Osteoblast (primary cell): ENCODE results near the gene ABCC4. TPM values are rescaled to one million over a fixed set of nuclear protein-coding genes. Genes with fewer than 3 reads are reported as not detected.

Source experiments
- DNase-seq: peaks from one replicate; pipeline ENCODE4 v3.0.0; 2011; ENCODE audit warnings: low spot score, mixed read lengths; ENCODE audit not compliant: insufficient read length; ENCODE audit errors: missing footprints
- H2AFZ ChIP-seq: 2 replicates; pipeline ENCODE4 v1.6.0; 2011; ENCODE audit warnings: mild to moderate bottlenecking, low read length
- H3K27ac ChIP-seq: 2 replicates; pipeline ENCODE4 v1.5.1; 2011; ENCODE audit warnings: mild to moderate bottlenecking, low read depth, low read length, moderate library complexity
- H3K27me3 ChIP-seq: 2 replicates; pipeline ENCODE4 v1.6.0; 2012; ENCODE audit warnings: mild to moderate bottlenecking, control low read depth, inconsistent platforms, low read length, moderate library complexity; ENCODE audit not compliant: insufficient read depth
- H3K36me3 ChIP-seq: 2 replicates; pipeline ENCODE4 v1.5.1; 2011; ENCODE audit warnings: mild to moderate bottlenecking, low read length, control low read depth, moderate library complexity; ENCODE audit not compliant: insufficient read depth
- H3K4me1 ChIP-seq: 2 replicates; pipeline ENCODE4 v1.5.1; 2011; ENCODE audit warnings: mild to moderate bottlenecking, low read length, control low read depth, moderate library complexity; ENCODE audit not compliant: insufficient read depth
- H3K4me2 ChIP-seq: 2 replicates; pipeline ENCODE4 v1.6.0; 2011; ENCODE audit warnings: mild to moderate bottlenecking, low read length; ENCODE audit not compliant: insufficient read depth
- H3K4me3 ChIP-seq: fragments of 200-600 bp; sonication (generic); 3 replicates; pipeline ENCODE4 v1.5.1; 2012; ENCODE audit warnings: mild to moderate bottlenecking, low read length, inconsistent platforms; ENCODE audit not compliant: insufficient read depth
- H3K79me2 ChIP-seq: 2 replicates; pipeline ENCODE4 v1.6.0; 2012; ENCODE audit warnings: mild to moderate bottlenecking, low read length, control low read depth, inconsistent platforms; ENCODE audit not compliant: insufficient read depth
- H3K9me3 ChIP-seq: 2 replicates; pipeline ENCODE4 v1.5.1; 2011; ENCODE audit warnings: low read depth, low read length, control low read depth
- H4K20me1 ChIP-seq: 2 replicates; pipeline ENCODE4 v1.6.0; 2012; ENCODE audit warnings: mild to moderate bottlenecking, low read length, control low read depth; ENCODE audit not compliant: insufficient read depth
- total RNA-seq: library from RNA; depleted of rRNA; stranded (reverse); fragments of >200 nt; gene quantifications from 2 replicates; pipeline ENCODE4 v1.2.3, GENCODE V29; 2012
- TF ChIP-seq, protein P1 (sequence below): IDR thresholded peaks from 2 replicates; pipeline ENCODE4 v1.5.1; 2011; ENCODE audit warnings: mild to moderate bottlenecking, low read depth, low read length, moderate library complexity; ENCODE audit errors: extremely low read depth

The ABCC4 gene
- total RNA-seq, 1 donor: 27.5 TPM

DNA sequence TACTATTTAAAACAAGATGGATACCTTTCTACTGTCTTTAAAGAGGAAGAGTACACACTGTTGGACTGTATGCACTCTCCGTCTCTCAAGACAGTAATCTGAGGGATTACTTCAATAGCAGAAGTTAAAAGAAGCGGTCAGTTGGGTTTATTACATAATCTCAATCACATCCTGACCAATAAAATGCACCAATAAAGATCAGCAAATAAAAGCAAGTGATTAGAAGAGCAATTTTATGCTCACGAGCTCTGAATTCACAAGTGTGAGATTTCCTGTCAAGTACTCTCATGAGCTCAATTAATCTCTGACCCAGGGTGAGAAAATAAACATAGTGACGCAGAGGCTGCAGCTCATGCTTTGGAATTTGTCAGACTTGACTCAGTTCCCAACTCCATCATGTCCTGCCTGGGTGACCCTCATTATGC, 12.2 kb downstream of the ABCC4 start:
- no peak overlapping the region for H3K4me3 ChIP-seq
- no peaks in the 10 kb centered on the region for H3K4me1 ChIP-seq
- no peaks in the 10 kb centered on the region for H3K9me3 ChIP-seq
- DNase-seq: peak; percentile 64
- H3K79me2 ChIP-seq: peaks cover 17% of the 10 kb centered on the region
- TF ChIP-seq, protein P1, sequence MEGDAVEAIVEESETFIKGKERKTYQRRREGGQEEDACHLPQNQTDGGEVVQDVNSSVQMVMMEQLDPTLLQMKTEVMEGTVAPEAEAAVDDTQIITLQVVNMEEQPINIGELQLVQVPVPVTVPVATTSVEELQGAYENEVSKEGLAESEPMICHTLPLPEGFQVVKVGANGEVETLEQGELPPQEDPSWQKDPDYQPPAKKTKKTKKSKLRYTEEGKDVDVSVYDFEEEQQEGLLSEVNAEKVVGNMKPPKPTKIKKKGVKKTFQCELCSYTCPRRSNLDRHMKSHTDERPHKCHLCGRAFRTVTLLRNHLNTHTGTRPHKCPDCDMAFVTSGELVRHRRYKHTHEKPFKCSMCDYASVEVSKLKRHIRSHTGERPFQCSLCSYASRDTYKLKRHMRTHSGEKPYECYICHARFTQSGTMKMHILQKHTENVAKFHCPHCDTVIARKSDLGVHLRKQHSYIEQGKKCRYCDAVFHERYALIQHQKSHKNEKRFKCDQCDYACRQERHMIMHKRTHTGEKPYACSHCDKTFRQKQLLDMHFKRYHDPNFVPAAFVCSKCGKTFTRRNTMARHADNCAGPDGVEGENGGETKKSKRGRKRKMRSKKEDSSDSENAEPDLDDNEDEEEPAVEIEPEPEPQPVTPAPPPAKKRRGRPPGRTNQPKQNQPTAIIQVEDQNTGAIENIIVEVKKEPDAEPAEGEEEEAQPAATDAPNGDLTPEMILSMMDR: no peak
- no peaks in the 10 kb centered on the region for H3K27me3 ChIP-seq
- no peak overlapping the region for H3K4me2 ChIP-seq
- no peaks in the 10 kb centered on the region for H3K36me3 ChIP-seq
- H4K20me1 ChIP-seq: no peaks in the 10 kb centered on the region
- no peak overlapping the region for H3K27ac ChIP-seq
- no peak overlapping the region for H2AFZ ChIP-seq

DNA sequence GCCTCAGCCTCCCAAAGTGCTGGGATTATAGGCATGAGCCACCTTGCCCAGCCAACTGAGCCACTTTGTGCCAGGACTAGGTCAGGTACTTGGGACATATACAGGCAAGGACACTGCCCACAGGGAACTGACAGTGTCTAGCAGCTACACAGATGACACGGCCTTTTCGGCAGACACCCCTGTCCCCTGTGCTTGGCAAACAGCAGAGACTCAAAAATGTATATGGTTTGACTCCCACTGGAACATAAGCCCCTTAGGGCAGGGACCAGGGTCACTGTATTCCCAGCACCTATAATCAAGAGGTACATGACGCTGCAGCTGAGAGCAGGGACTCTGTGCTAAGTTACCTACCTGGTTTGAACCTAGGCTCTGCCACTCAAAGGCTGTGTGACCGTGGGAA, 16.8 kb downstream of the ABCC4 start:
- no peaks in the 10 kb centered on the region for H3K9me3 ChIP-seq
- no peak overlapping the region for H2AFZ ChIP-seq
- no peak overlapping the region for H3K4me2 ChIP-seq
- no peaks in the 10 kb centered on the region for H3K36me3 ChIP-seq
- H3K79me2 ChIP-seq: peaks cover 10% of the 10 kb centered on the region
- H3K27ac ChIP-seq: no peak overlapping the region
- H3K4me3 ChIP-seq: no peak overlapping the region
- no peaks in the 10 kb centered on the region for H3K27me3 ChIP-seq
- no peak for DNase-seq
- H4K20me1 ChIP-seq: no peaks in the 10 kb centered on the region
- TF ChIP-seq, protein P1: no peak
- peaks cover 11% of the 10 kb centered on the region for H3K4me1 ChIP-seq

DNA sequence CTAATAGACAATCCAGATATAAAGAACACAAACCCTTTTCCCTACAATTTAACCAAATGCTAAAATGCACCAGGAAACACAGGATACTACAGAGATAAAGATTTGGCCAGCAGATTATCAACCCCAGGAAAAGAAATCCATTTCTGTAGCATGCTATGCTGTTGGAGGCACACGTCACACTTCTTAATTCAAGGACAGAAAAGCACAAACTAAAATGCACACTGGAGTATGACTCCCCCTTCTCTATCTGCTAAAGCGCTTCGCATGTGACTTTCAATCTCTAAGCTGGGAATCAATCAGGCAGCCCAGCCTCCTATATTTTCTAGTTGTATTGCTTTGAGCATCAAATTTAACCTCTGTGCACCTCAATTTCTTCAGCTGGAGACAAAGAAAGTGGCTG, 22.2 kb downstream of the ABCC4 start:
- TF ChIP-seq, protein P1: no peak
- no peak overlapping the region for H3K4me2 ChIP-seq
- H3K4me1 ChIP-seq: peaks cover 13% of the 10 kb centered on the region

DNA sequence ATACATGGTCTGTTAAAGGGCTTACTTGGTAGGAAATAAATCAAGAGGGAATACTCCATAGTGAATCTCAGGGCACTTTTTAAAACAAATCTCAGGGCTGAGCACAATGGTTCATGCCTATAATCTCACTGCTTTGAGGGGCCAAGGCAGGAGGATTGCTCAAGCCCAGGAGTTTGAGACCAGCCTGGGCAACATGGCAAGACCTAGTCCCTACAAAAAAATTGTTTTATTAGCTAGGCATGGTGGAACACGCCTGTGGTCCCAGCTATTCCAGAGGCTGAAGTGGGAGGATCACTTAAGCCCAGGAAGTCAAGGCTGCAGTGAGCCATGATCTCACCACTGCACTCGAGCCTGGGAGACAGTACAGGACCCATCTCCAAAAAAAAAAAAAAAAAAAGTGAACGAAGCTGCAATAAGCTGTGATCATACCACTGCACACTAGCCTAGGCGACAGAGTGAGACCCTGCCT, 25.2 kb downstream of the ABCC4 start:
- H3K4me2 ChIP-seq: no peak overlapping the region
- DNase-seq: no peak
- peaks cover 35% of the 10 kb centered on the region for H3K79me2 ChIP-seq
- peaks cover 25% of the 10 kb centered on the region for H3K4me1 ChIP-seq
- no peak overlapping the region for H3K27ac ChIP-seq
- TF ChIP-seq, protein P1: no peak
- H2AFZ ChIP-seq: no peak overlapping the region
- no peaks in the 10 kb centered on the region for H3K27me3 ChIP-seq
- no peaks in the 10 kb centered on the region for H3K9me3 ChIP-seq
- H3K36me3 ChIP-seq: no peaks in the 10 kb centered on the region
- no peak overlapping the region for H3K4me3 ChIP-seq
- no peaks in the 10 kb centered on the region for H4K20me1 ChIP-seq

More for the DNA sequence above, 22.2 kb downstream of the ABCC4 start:
- Histone ChIP-seq H3K27me3 (no peaks in the 10 kb centered on the region), H2AFZ (no peak overlapping the region), H3K4me3 (no peak overlapping the region), H3K79me2 (peaks cover 25% of the 10 kb centered on the region), H3K27ac (no peak overlapping the region), H4K20me1 (no peaks in the 10 kb centered on the region), H3K9me3 (no peaks in the 10 kb centered on the region), H3K36me3 (no peaks in the 10 kb centered on the region)
- no peak for DNase-seq
